ENCODE results near the gene ITPA. TPM values are rescaled to one million over a fixed set of nuclear protein-coding genes. Genes with fewer than 3 reads are reported as not detected.

The ITPA gene
- total and polyA plus RNA-seq, 2 donors (not counting 1 experiment from before 2014, with no cell fraction given) = 55.5 to 65.6 TPM

DNA sequence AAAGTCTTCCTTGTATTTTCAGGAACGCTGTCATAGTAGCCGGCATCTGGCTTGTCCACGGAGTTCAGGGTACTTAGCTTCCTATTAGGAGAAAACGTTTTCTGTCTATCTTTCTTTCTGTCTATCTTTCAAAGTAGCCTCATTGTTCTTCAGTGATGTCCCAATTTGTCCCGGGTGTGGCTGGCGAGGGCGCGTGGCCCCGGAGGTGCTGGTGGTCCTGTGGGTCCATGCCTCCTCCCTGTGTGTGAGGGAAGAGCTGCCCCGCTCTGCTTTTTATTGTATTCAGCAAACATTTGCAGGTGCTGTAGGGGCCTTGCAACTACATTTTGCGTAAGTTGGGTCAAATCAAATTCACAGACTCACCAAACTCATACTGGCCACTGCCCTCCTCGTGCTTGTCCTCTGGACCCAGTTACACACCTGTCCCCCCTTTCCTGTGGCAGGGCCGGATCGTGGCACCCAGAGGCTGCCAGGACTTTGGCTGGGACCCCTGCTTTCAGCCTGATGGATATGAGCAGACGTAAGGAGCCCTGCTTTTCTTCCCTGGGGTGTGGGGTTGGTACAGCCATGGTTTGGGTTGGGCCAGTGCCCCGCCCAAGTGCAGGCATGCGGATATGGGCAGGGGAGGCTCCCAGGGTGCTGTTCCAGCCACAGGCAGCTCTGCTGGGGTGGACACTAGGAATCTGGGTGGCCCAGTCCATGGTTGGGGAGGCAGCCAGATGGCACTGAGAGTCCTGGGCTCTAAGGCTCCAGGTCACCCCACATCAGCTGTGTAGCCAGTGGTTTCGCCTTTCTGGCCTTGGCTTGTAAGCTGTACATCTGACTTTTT is 12.3 kb downstream of the ITPA start:
- H3K4me1 ChIP-seq (ENCODE audit: control insufficient read depth in 2 of 2, insufficient read depth in 2 of 2, low read length in 2 of 2) = peaks cover 26 to 35% of the 10 kb centered on the region in 2 donors
- H3K9me3 ChIP-seq (ENCODE audit: control extremely low read depth in 1 of 3, control insufficient read depth in 2 of 3, insufficient read depth in 1 of 3, low read length in 2 of 3) = no peaks in the 10 kb centered on the region
- POLR2A ChIA-PET = no interaction called here
- CTCF ChIA-PET = interaction anchor here (1.3 to 8.0 kb wide), 3 partner anchors 17 to 94 kb away, joined by 3 to 76 read pairs (median 6); partner anchors contain the start of gene SLC4A11
- no peak overlapping the region for H3K9ac ChIP-seq (ENCODE audit: low read length)
- no peaks in the 10 kb centered on the region for H3K27me3 ChIP-seq (replicated peaks in 1 of 4; ENCODE audit: control extremely low read depth in 1 of 4, control insufficient read depth in 3 of 4, insufficient read depth in 4 of 4, low read length in 3 of 4)
- Mint-ChIP-seq H3K9me3 (ENCODE audit: insufficient read depth) (no peaks in the 10 kb centered on the region), H3K4me3 (no peak overlapping the region), H3K4me1 (peaks cover 30% of the 10 kb centered on the region), H3K27ac (peak overlapping the region; percentile 61), H3K27me3 (no peaks in the 10 kb centered on the region)
- peaks cover 5% of the 10 kb centered on the region for H4K20me1 ChIP-seq (ENCODE audit: control insufficient read depth, insufficient read depth, low read length, poor library complexity, severe bottlenecking)
- H2AFZ ChIP-seq (ENCODE audit: insufficient read depth, low read depth, low read length, poor library complexity, severe bottlenecking) = no peak overlapping the region
- intact Hi-C loops (cut with micrococcal nuclease) = loop anchor here (2.0 kb wide), 2 partner anchors 13 to 17 kb away; partner anchors contain the start of genes ITPA and SLC4A11
- H3K4me2 ChIP-seq (replicated peaks; ENCODE audit: low read depth, low read length, poor library complexity, severe bottlenecking) = no peak overlapping the region
- TF ChIP-seq EZH2 (IDR thresholded peaks at IDR 0.05; ENCODE audit: borderline replicate concordance, insufficient read depth, low read depth, low read length, poor library complexity, severe bottlenecking) = no peak
- TF ChIP-seq, protein P1, sequence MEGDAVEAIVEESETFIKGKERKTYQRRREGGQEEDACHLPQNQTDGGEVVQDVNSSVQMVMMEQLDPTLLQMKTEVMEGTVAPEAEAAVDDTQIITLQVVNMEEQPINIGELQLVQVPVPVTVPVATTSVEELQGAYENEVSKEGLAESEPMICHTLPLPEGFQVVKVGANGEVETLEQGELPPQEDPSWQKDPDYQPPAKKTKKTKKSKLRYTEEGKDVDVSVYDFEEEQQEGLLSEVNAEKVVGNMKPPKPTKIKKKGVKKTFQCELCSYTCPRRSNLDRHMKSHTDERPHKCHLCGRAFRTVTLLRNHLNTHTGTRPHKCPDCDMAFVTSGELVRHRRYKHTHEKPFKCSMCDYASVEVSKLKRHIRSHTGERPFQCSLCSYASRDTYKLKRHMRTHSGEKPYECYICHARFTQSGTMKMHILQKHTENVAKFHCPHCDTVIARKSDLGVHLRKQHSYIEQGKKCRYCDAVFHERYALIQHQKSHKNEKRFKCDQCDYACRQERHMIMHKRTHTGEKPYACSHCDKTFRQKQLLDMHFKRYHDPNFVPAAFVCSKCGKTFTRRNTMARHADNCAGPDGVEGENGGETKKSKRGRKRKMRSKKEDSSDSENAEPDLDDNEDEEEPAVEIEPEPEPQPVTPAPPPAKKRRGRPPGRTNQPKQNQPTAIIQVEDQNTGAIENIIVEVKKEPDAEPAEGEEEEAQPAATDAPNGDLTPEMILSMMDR (IDR thresholded peaks at IDR 0.05) = no peak
- DNase-seq (no peak), ATAC-seq (ENCODE audit: low read depth) (no peak)
- 99% methylated on average over 9 of the region's 18 CpGs for WGBS (ENCODE audit: insufficient coverage)
- H3K27ac ChIP-seq (ENCODE audit: low read length in 2 of 2) = no peak overlapping the region
- H3K36me3 ChIP-seq (replicated peaks in 1 of 2; ENCODE audit: control extremely low read depth in 1 of 2, control insufficient read depth in 1 of 2, extremely low read depth in 1 of 2, insufficient read depth in 2 of 2, low read length in 1 of 2) = peaks cover 0 to 18% of the 10 kb centered on the region in 2 experiments
- H3K79me2 ChIP-seq (ENCODE audit: control insufficient read depth, insufficient read depth, low read length) = peaks cover 7% of the 10 kb centered on the region
- no peak overlapping the region for H3K4me3 ChIP-seq (ENCODE audit: control extremely low read depth in 1 of 5, extremely low read depth in 1 of 5, insufficient read depth in 1 of 5, low read depth in 2 of 5, low read length in 4 of 5)

Data from B cell (primary cell).